GM18868 (cell line): ENCODE measurements around the gene ZNF385B.
A peak's percentile ranks its signal among the peaks of the same experiment; 100 is the strongest.

ENCODE experiments used
- ATAC-seq: cut with Tn5 transposase; IDR thresholded peaks from one replicate; pipeline ENCODE4 v1.9.1; 2021; ENCODE audit warnings: mild to moderate bottlenecking, moderate library complexity; ENCODE audit not compliant: unreplicated experiment

The ZNF385B gene

GRCh38 chr2:179422037-179422643 lies 439.3 kb downstream of the ZNF385B start:
- peak; percentile 97 for ATAC-seq

GRCh38 chr2:179417436-179417949 lies 443.9 kb downstream of the ZNF385B start:
- no peak for ATAC-seq

- no peak for ATAC-seq
Observed at GRCh38 chr2:179412112-179412511, 449.3 kb downstream of the ZNF385B start.

GRCh38 chr2:179410552-179411356 lies 450.7 kb downstream of the ZNF385B start:
- peak; percentile 93 for ATAC-seq

- no peak for ATAC-seq
Observed at GRCh38 chr2:179403624-179404023, 457.8 kb downstream of the ZNF385B start.

GRCh38 chr2:179393481-179393880 lies 467.9 kb downstream of the ZNF385B start:
- ATAC-seq: no peak
